GM19193 (cell line): ENCODE data around the gene TBX2.

ENCODE experiments used
- POLR2A ChIP-seq: IDR thresholded peaks from 4 replicates; pipeline ENCODE4 v1.6.1; 2011; ENCODE audit not compliant: insufficient read depth, insufficient read length; ENCODE audit errors: extremely low read depth

The TBX2 gene

GRCh38 chr17:61455324-61456060 lies 55.8 kb downstream of the TBX2 start:
- no peak for TF ChIP-seq POLR2A

DNA sequence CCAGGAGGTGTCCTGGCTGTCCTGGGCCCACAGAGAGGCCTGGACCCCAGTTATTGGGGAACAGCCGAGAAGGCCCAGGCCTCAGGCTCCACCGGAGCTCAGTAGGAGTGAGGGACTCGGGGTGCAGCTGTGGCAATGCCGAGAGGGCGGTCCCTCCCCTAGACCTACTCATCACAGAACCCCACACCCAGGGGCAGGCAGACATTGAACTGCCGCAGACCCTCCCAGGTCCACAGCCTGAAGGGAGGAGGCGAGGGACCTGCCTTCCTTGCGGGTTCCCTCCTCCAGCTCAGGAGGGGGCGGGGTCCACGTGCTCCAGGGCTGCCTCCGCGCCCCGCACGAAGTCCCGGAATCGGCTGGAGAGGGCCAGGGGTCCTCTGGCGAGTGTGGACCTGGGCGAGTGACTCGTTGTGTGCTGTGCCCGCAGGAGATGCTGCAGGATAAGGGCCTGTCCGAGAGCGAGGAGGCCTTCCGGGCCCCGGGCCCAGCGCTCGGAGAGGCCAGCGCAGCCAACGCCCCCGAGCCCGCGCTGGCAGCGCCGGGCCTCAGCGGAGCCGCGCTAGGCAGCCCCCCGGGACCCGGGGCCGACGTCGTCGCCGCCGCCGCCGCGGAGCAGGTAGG lies 56.5 kb downstream of the TBX2 start:
- no peak for TF ChIP-seq POLR2A

DNA sequence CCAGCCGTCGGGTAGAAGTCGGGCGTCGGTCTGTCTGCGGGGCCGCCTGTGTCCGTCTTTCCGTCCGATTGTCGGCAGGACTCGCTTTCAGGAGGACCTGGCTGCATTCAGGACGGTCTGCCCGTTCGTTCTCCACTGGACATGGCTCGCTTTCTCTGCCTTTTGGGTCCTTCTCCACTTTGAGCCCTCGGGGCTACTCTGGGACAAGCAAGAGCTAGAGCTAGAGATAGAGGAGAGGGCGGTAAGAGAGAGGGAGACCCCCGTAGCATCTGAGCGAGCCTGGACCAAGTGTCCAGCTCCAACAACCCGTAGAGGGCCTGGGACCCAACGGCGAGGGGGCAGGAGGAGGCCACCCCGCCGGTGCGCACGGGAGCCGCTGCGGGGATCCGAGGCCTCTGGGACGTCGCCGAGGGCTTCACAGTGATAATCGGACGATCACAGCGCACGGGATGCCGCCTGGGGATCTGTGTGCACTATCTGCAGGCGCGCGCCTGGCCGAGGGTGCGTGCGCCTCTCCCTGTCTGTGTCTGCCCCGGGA lies 57.1 kb downstream of the TBX2 start:
- no peak for TF ChIP-seq POLR2A

GRCh38 chr17:61457226-61457983 lies 57.8 kb downstream of the TBX2 start:
- no peak for TF ChIP-seq POLR2A

- TF ChIP-seq POLR2A: no peak
Measured at GRCh38 chr17:61458000-61458399, 58.4 kb downstream of the TBX2 start.

- no peak for TF ChIP-seq POLR2A
Measured at GRCh38 chr17:61458421-61459141, 58.9 kb downstream of the TBX2 start.
